MCF 10A (cell line): Measurements from ENCODE around the gene CACNA2D1. TPM values are rescaled to one million over a fixed set of nuclear protein-coding genes. Genes with fewer than 3 reads are reported as not detected.

ENCODE experiments used
- BruUV-seq: library from RNA; stranded (reverse); fragments of 400-500 nt; replicated peaks from 2 replicates; lab custom pipeline; 2021; lab: Mats Ljungman, UMichigan
- CTCF ChIA-PET: fragments of 300-600 bp; sonication (Branson Sonifier 250); formaldehyde crosslinking; extraction: SDS; loops from one replicate; lab custom pipeline; 2021; ENCODE audit warnings: antibody characterized with exemption, inconsistent platforms; lab: Yijun Ruan, JAX
- POLR2A ChIA-PET: fragments of 300-600, 350-650 bp; sonication (Branson Sonifier 250); formaldehyde crosslinking; extraction: SDS; loops from one replicate; lab custom pipeline; 2020; ENCODE audit warnings: antibody characterized with exemption, inconsistent platforms; lab: Yijun Ruan, JAX
- DNase-seq: peaks from one replicate; pipeline ENCODE4 v3.0.0-alpha.2; 2018; ENCODE audit not compliant: unreplicated experiment
- H3K27ac Mint-ChIP-seq: one replicate; pipeline ENCODE4 v1.8.0; 2022; ENCODE audit warnings: mild to moderate bottlenecking, low read depth, mixed read lengths; ENCODE audit not compliant: unreplicated experiment
- H3K27me3 Mint-ChIP-seq: one replicate; pipeline ENCODE4 v1.8.0; 2022; ENCODE audit warnings: mixed read lengths; ENCODE audit not compliant: insufficient read depth, unreplicated experiment
- H3K36me3 Mint-ChIP-seq: one replicate; pipeline ENCODE4 v1.8.0; 2022; ENCODE audit warnings: mild to moderate bottlenecking, moderate library complexity, mixed read lengths; ENCODE audit not compliant: insufficient read depth, unreplicated experiment
- H3K4me1 Mint-ChIP-seq: one replicate; pipeline ENCODE4 v1.8.0; 2022; ENCODE audit warnings: mixed read lengths; ENCODE audit not compliant: insufficient read depth, unreplicated experiment
- H3K4me3 Mint-ChIP-seq: one replicate; pipeline ENCODE4 v1.8.0; 2022; ENCODE audit warnings: mild to moderate bottlenecking, moderate library complexity, mixed read lengths; ENCODE audit not compliant: unreplicated experiment
- H3K9me3 Mint-ChIP-seq: one replicate; pipeline ENCODE4 v1.8.0; 2022; ENCODE audit warnings: mixed read lengths; ENCODE audit not compliant: unreplicated experiment
- CTCF ChIP-seq: fragments of 200-600 bp; IDR thresholded peaks from one replicate; pipeline ENCODE4 v1.8.0; 2022; ENCODE audit warnings: antibody characterized with exemption, mild to moderate bottlenecking; ENCODE audit not compliant: unreplicated experiment
- intact Hi-C: fragments of 100-400 bp; cut with micrococcal nuclease; formaldehyde crosslinking; loops from 2 replicates; pipeline ENCODE4 v1.14.1; 2022
- total RNA-seq: library from RNA; stranded (reverse); gene quantifications from 2 replicates; pipeline ENCODE4 v1.2.3, GENCODE V29; 2022

CACNA2D1 gene
- total RNA-seq, 1 experiment from 2014 or later = not detected

- DNase-seq = no peak
- Mint-ChIP-seq H3K9me3 (no peaks in the 10 kb centered on the region), H3K4me1 (no peaks in the 10 kb centered on the region), H3K27ac (no peak overlapping the region), H3K36me3 (no peaks in the 10 kb centered on the region), H3K27me3 (peaks cover 62% of the 10 kb centered on the region), H3K4me3 (no peak overlapping the region)
- POLR2A ChIA-PET = no interaction called here
- CTCF ChIA-PET = no interaction called here
- BruUV-seq = no TSS peak
- no peak for TF ChIP-seq CTCF
- intact Hi-C loops = no loop called here
These were observed 68.4 kb downstream of the CACNA2D1 start for GRCh38 chr7:82375129-82375528.

GRCh38 chr7:82373926-82374635, 69.5 kb downstream of the CACNA2D1 start:
- BruUV-seq = no TSS peak
- H3K4me3 Mint-ChIP-seq = no peak overlapping the region
- no peaks in the 10 kb centered on the region for H3K36me3 Mint-ChIP-seq
- H3K4me1 Mint-ChIP-seq = no peaks in the 10 kb centered on the region
- intact Hi-C loops = no loop called here
- H3K27me3 Mint-ChIP-seq = peaks cover 58% of the 10 kb centered on the region
- H3K9me3 Mint-ChIP-seq = no peaks in the 10 kb centered on the region
- POLR2A ChIA-PET = no interaction called here
- DNase-seq = no peak
- TF ChIP-seq CTCF = no peak
- CTCF ChIA-PET = interaction anchor here (0.6 kb wide), 1 partner anchor 437 kb away, joined by 3 read pairs; no protein-coding TSS in a partner anchor
- H3K27ac Mint-ChIP-seq = no peak overlapping the region

GRCh38 chr7:82364671-82365070, 78.9 kb downstream of the CACNA2D1 start:
- POLR2A ChIA-PET = no interaction called here
- no peak for DNase-seq
- intact Hi-C loops = no loop called here
- Mint-ChIP-seq H3K27me3 (peaks cover 72% of the 10 kb centered on the region), H3K9me3 (no peaks in the 10 kb centered on the region), H3K27ac (no peak overlapping the region), H3K36me3 (no peaks in the 10 kb centered on the region), H3K4me1 (no peaks in the 10 kb centered on the region), H3K4me3 (no peak overlapping the region)
- CTCF ChIA-PET = no interaction called here
- BruUV-seq = no TSS peak
- TF ChIP-seq CTCF = no peak

- H3K4me1 Mint-ChIP-seq = no peaks in the 10 kb centered on the region
- DNase-seq = no peak
- CTCF ChIA-PET = no interaction called here
- no TSS peak for BruUV-seq
- H3K27me3 Mint-ChIP-seq = peaks cover 72% of the 10 kb centered on the region
- no peaks in the 10 kb centered on the region for H3K36me3 Mint-ChIP-seq
- intact Hi-C loops = no loop called here
- no peak for TF ChIP-seq CTCF
- no peak overlapping the region for H3K27ac Mint-ChIP-seq
- no peaks in the 10 kb centered on the region for H3K9me3 Mint-ChIP-seq
- no peak overlapping the region for H3K4me3 Mint-ChIP-seq
- POLR2A ChIA-PET = no interaction called here
These were observed 79.5 kb downstream of the CACNA2D1 start for GRCh38 chr7:82364048-82364447.
